GM23338 (cell line): ENCODE data around the gene MOSPD2. TPM values are rescaled to one million over a fixed set of nuclear protein-coding genes. Genes with fewer than 3 reads are reported as not detected.

Experiments
- ATAC-seq: fragments of 200-7000 bp; cut with Tn5 transposase; 3 replicates; pipeline ENCODE4 v1.9.1; 2020
- DNase-seq: peaks from one replicate; pipeline ENCODE4 v3.0.0-alpha.2; 2015; ENCODE audit warnings: low spot score
- H2AFZ ChIP-seq: fragments of 200-600 bp; sonication (generic); 2 replicates; pipeline ENCODE4 v1.8.0; 2016; ENCODE audit warnings: antibody characterized with exemption, mild to moderate bottlenecking, moderate library complexity
- H3F3A ChIP-seq: fragments of 200-600 bp; sonication (generic); replicated peaks from 2 replicates; pipeline ENCODE4 v1.8.0; 2017; ENCODE audit warnings: antibody characterized with exemption, mixed run types, low read depth
- H3K27ac ChIP-seq: fragments of 200-600 bp; sonication (generic); 2 replicates; pipeline ENCODE4 v1.6.1; 2016; ENCODE audit warnings: low read depth
- H3K27me3 ChIP-seq: fragments of 200-600 bp; sonication (generic); 2 replicates; pipeline ENCODE4 v1.8.0; 2016; ENCODE audit warnings: mild to moderate bottlenecking, mixed run types, moderate library complexity; ENCODE audit not compliant: insufficient read depth
- H3K36me3 ChIP-seq: fragments of 200-600 bp; sonication (generic); 2 replicates; pipeline ENCODE4 v1.8.0; 2016; ENCODE audit warnings: mild to moderate bottlenecking; ENCODE audit not compliant: insufficient read depth
- H3K4me1 ChIP-seq: fragments of 200-600 bp; sonication (generic); 2 replicates; pipeline ENCODE4 v1.8.0; 2016; ENCODE audit warnings: mild to moderate bottlenecking, moderate library complexity; ENCODE audit not compliant: insufficient read depth
- H3K4me2 ChIP-seq: fragments of 200-600 bp; sonication (generic); 2 replicates; pipeline ENCODE4 v1.7.1; 2017; ENCODE audit warnings: mixed run types
- H3K4me3 ChIP-seq: fragments of 200-600 bp; sonication (generic); 2 replicates; pipeline ENCODE4 v1.6.1; 2016; ENCODE audit warnings: mixed run types
- H3K79me2 ChIP-seq: fragments of 200-600 bp; sonication (generic); replicated peaks from 2 replicates; pipeline ENCODE4 v1.8.0; 2017; ENCODE audit warnings: mild to moderate bottlenecking; ENCODE audit not compliant: insufficient read depth
- H3K9me2 ChIP-seq: fragments of 200-600 bp; sonication (generic); 2 replicates; pipeline ENCODE4 v1.8.0; 2017; ENCODE audit not compliant: insufficient read depth
- H4K20me1 ChIP-seq: fragments of 200-600 bp; sonication (generic); replicated peaks from 2 replicates; pipeline ENCODE4 v1.8.0; 2017; ENCODE audit warnings: mild to moderate bottlenecking; ENCODE audit not compliant: insufficient read depth
- H3K27ac Mint-ChIP-seq: 2 replicates; pipeline ENCODE4 v1.8.0; 2020; ENCODE audit warnings: inconsistent platforms, mild to moderate bottlenecking, moderate library complexity, mixed read lengths
- H3K27me3 Mint-ChIP-seq: 3 replicates; pipeline ENCODE4 v1.8.0; 2022; ENCODE audit warnings: low read depth, mild to moderate bottlenecking, moderate library complexity, mixed read lengths, inconsistent platforms; ENCODE audit not compliant: insufficient read depth, poor library complexity
- H3K36me3 Mint-ChIP-seq: 3 replicates; pipeline ENCODE4 v1.8.0; 2021; ENCODE audit warnings: low read depth, mild to moderate bottlenecking, inconsistent platforms, moderate library complexity, mixed read lengths
- H3K4me1 Mint-ChIP-seq: 3 replicates; pipeline ENCODE4 v1.8.0; 2020; ENCODE audit warnings: mild to moderate bottlenecking, inconsistent platforms, mixed read lengths
- H3K4me3 Mint-ChIP-seq: 3 replicates; pipeline ENCODE4 v1.8.0; 2021; ENCODE audit warnings: moderate library complexity, mild to moderate bottlenecking, inconsistent platforms, mixed read lengths
- H3K9me3 Mint-ChIP-seq: 3 replicates; pipeline ENCODE4 v1.8.0; 2020; ENCODE audit warnings: moderate library complexity, mild to moderate bottlenecking, inconsistent platforms, mixed read lengths
- CREB1 ChIP-seq: fragments of 250-450 bp; sonication (Bioruptor Pico); IDR thresholded peaks from 2 replicates; pipeline ENCODE4 v1.5.0; 2020; ENCODE audit warnings: low read depth, mild to moderate bottlenecking, moderate library complexity
- CTCF ChIP-seq, 2 experiments: fragments of 200-600 bp in 1 of 2; sonication (generic) in 1 of 2; conservative IDR thresholded peaks; 2 replicates each; pipeline versions ENCODE4 v1.5.1 to v1.6.1; 2016 to 2017; ENCODE audit warnings: antibody characterized with exemption in 2 of 2, low read depth in 2 of 2, mild to moderate bottlenecking in 2 of 2, moderate library complexity in 1 of 2
- ETS1 ChIP-seq: IDR thresholded peaks from 2 replicates; pipeline ENCODE4 v1.6.1; 2016; ENCODE audit warnings: antibody characterized with exemption
- EZH2 ChIP-seq: fragments of 200-600 bp; sonication (generic); IDR thresholded peaks from one replicate; pipeline ENCODE4 v1.8.0; 2017; ENCODE audit warnings: antibody characterized with exemption, mild to moderate bottlenecking, low read depth; ENCODE audit not compliant: unreplicated experiment
- EZH2phosphoT487 ChIP-seq: fragments of 200-600 bp; sonication (generic); IDR thresholded peaks from one replicate; pipeline ENCODE4 v1.8.1; 2018; ENCODE audit warnings: antibody characterized with exemption; ENCODE audit not compliant: unreplicated experiment
- JUNB ChIP-seq: IDR thresholded peaks from one replicate; pipeline ENCODE4 v1.6.1; 2016; ENCODE audit warnings: antibody characterized with exemption; ENCODE audit not compliant: unreplicated experiment
- NANOG ChIP-seq: IDR thresholded peaks from 2 replicates; pipeline ENCODE4 v1.6.1; 2016; ENCODE audit warnings: antibody characterized with exemption, borderline replicate concordance
- POLR2AphosphoS5 ChIP-seq: IDR thresholded peaks from 2 replicates; pipeline ENCODE4 v1.6.1; 2016; ENCODE audit warnings: antibody characterized with exemption, low read depth
- REST ChIP-seq: IDR thresholded peaks from one replicate; pipeline ENCODE4 v1.6.1; 2018; ENCODE audit warnings: antibody characterized with exemption; ENCODE audit not compliant: unreplicated experiment
- STAT1 ChIP-seq: IDR thresholded peaks from one replicate; pipeline ENCODE4 v1.6.1; 2016; ENCODE audit warnings: antibody characterized with exemption; ENCODE audit not compliant: unreplicated experiment
- ZNF114 ChIP-seq: fragments of 250-450 bp; sonication (Bioruptor Pico); IDR thresholded peaks from 2 replicates; pipeline ENCODE4 v1.5.0; 2020; ENCODE audit warnings: mild to moderate bottlenecking, moderate library complexity
- ZNF331 ChIP-seq: fragments of 250-450 bp; sonication (Bioruptor Pico); IDR thresholded peaks from 2 replicates; pipeline ENCODE4 v1.5.0; 2020; ENCODE audit warnings: low read depth, mild to moderate bottlenecking, moderate library complexity
- ZNF462 ChIP-seq: fragments of 250-450 bp; sonication (Bioruptor Pico); IDR thresholded peaks from 2 replicates; pipeline ENCODE4 v1.5.0; 2020; ENCODE audit warnings: mild to moderate bottlenecking, moderate library complexity
- polyA plus RNA-seq: library from polyadenylated mRNA; unstranded; fragments of >200 nt; fragmentation: Nextera tagmentation; extraction: Ambion mirVana; gene quantifications from 2 replicates; pipeline ENCODE4 v1.2.1, GENCODE V29; 2016
- total RNA-seq: library from RNA; depleted of rRNA; stranded (reverse); fragments of >200 nt; shearing (Covaris generic); gene quantifications from 2 replicates; pipeline ENCODE4 v1.2.3, GENCODE V29; 2014

The MOSPD2 gene
- total and polyA plus RNA-seq, 2 experiments from 2014 or later = 8.5 to 13.9 TPM

- TF ChIP-seq REST = no peak
- no peak for TF ChIP-seq NANOG
- no peak for TF ChIP-seq CREB1 (CRISPR knock-in tag)
- TF ChIP-seq CTCF (conservative IDR thresholded peaks at IDR 0.05; ENCODE audit: low read depth in 2 of 2) = no peak
- TF ChIP-seq ETS1 = no peak
- no peak for TF ChIP-seq EZH2phosphoT487
- no peak for TF ChIP-seq ZNF331
- TF ChIP-seq JUNB = no peak
- no peak for TF ChIP-seq ZNF462 (CRISPR knock-in tag)
- no peak for TF ChIP-seq STAT1
- no peak for TF ChIP-seq EZH2
- TF ChIP-seq POLR2AphosphoS5 = no peak
- TF ChIP-seq ZNF114 (CRISPR knock-in tag) = no peak
- DNase-seq = no peak
- Mint-ChIP-seq H3K27ac (no peak overlapping the region), H3K36me3 (peaks cover 37% of the 10 kb centered on the region; the same call in 2 of the 3 replicates), H3K4me1 (peaks cover 6% of the 10 kb centered on the region; the same call in 1 of the 3 replicates), H3K27me3 (peaks cover 2% of the 10 kb centered on the region), H3K9me3 (peaks cover 2% of the 10 kb centered on the region; the same call in 2 of the 3 replicates), H3K4me3 (no peak overlapping the region)
- Histone ChIP-seq H3K27ac (no peak overlapping the region), H2AFZ (no peak overlapping the region), H4K20me1 (no peaks in the 10 kb centered on the region), H3F3A (no peaks in the 10 kb centered on the region), H3K4me1 (no peaks in the 10 kb centered on the region), H3K79me2 (no peaks in the 10 kb centered on the region), H3K9me2 (no peaks in the 10 kb centered on the region), H3K36me3 (no peaks in the 10 kb centered on the region), H3K27me3 (no peaks in the 10 kb centered on the region), H3K4me2 (no peak overlapping the region), H3K4me3 (no peak overlapping the region)
- no peak for ATAC-seq
These were observed 40.6 kb upstream of the MOSPD2 start for GRCh38 chrX:14832586-14832985.
